ENCODE data around the gene RASSF8.

GRCh38 chr12:25962932-25963525, 4.5 kb downstream of the RASSF8 start:
- TF ChIP-seq, protein P1, sequence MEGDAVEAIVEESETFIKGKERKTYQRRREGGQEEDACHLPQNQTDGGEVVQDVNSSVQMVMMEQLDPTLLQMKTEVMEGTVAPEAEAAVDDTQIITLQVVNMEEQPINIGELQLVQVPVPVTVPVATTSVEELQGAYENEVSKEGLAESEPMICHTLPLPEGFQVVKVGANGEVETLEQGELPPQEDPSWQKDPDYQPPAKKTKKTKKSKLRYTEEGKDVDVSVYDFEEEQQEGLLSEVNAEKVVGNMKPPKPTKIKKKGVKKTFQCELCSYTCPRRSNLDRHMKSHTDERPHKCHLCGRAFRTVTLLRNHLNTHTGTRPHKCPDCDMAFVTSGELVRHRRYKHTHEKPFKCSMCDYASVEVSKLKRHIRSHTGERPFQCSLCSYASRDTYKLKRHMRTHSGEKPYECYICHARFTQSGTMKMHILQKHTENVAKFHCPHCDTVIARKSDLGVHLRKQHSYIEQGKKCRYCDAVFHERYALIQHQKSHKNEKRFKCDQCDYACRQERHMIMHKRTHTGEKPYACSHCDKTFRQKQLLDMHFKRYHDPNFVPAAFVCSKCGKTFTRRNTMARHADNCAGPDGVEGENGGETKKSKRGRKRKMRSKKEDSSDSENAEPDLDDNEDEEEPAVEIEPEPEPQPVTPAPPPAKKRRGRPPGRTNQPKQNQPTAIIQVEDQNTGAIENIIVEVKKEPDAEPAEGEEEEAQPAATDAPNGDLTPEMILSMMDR (IDR thresholded peaks at IDR 0.05): no peak
- no peak for TF ChIP-seq POLR2A (IDR thresholded peaks at IDR 0.05)
